ENCODE measurements around the gene KCNH6.

Gene KCNH6

DNA sequence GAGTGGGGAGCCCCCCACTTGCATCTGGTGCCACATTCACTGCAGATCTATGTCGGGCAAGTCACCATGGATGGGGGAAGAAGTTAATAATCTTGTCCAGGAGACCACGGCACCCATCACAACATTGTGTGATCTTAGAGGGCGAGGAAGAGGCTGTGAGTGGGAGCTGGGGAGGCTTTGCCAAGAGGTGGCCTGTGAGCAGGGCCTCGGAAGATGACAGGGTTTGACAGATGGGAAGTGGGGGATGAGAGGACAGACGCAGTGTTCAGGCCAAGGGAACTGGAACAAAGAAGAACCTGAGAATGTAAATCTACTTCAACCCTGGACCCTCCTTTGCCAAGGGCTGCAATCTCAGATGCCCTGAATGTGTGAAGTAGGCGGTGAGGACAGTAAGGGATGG lies 33.9 kb upstream of the KCNH6 start:
- DNase-seq = no peak

DNA sequence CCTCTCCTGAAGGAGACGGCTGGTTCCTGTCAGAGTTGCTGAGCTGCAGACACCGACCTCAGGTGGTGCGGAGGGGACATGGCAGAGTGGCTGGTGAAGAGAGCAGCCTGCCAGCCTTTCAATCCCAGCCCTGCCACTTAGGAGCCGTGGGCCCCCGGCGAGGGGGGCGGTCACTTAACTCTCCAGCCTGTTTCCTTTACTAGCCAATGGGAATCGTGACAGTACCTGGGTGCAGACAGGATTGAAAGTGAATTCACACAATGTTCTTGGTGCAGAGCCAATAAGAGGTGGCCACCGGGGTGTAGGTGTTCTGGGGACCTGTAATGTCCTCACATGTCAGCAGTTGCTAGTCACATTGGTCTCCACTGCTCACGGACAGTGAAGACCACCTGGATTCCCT lies 32.8 kb upstream of the KCNH6 start:
- no peak for DNase-seq

DNA sequence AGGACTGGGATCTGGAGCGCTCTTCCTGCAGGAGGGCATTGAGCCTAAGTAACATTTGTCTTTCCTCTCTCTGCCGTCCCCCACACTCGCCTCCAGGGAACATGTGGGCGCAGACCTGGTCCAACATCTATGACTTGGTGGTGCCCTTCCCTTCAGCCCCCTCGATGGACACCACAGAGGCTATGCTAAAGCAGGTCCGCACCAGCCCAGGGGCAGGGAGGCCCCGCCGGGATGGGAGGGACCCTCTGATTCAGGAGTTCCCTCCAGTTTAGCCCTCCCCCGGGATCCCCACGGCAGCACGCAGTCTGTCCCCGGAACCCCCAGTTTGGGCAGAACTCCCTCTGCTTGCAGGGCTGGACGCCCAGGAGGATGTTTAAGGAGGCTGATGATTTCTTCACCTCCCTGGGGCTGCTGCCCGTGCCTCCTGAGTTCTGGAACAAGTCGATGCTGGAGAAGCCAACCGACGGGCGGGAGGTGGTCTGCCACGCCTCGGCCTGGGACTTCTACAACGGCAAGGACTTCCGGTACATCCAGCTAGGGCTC lies 32.2 kb upstream of the KCNH6 start:
- no peak for DNase-seq

DNA sequence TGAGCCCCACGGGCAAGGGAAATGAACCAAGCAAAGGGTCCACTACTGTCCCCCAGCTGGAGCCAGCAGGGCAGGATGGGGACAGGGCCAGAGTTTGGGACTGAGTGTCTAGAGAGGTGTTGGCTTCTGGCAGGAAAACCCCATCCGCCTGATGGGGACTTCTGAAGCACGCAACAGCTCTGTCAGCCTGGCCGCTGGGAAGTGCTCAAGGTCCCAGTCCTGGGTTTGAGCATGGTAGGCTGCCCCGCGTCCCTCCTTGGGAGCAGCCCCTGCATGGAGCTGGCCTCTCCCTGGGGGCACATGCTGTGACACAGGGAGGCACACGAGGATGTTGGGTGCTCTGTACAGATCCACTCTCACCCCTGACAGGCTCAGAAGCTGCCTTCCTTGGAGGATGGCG lies 31.7 kb upstream of the KCNH6 start:
- DNase-seq = no peak

DNA sequence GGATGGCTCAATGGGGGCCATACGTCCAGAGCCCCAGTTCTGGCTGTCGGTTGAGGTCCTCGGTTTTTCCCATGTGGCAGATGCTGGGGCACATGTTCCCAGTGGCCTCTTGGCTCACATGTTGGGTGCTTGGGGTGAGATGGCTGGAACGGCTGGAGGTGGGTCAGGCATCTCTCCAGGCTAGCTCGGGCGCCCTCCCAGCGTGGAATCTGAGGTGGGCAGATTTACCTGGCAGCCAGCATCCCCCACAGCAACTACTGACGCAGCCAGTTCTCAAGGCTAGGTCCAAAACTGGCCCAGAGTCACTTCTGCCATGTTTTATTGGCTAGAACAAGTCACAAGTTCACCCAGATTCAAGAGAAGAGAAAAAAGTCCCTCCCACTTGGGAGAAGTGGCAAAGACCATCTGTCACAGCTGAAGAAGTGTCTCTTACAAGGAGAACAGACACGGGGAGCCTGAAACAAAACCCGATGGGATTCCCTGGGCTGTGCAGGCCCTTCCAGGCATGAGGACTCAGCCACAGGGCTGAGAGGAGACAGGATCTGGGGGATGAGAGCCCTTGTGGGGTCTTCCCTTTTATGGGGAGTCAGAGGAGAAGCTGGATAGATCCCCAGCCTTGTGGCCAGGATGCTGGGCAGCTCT lies 31.1 kb upstream of the KCNH6 start:
- no peak for DNase-seq

DNA sequence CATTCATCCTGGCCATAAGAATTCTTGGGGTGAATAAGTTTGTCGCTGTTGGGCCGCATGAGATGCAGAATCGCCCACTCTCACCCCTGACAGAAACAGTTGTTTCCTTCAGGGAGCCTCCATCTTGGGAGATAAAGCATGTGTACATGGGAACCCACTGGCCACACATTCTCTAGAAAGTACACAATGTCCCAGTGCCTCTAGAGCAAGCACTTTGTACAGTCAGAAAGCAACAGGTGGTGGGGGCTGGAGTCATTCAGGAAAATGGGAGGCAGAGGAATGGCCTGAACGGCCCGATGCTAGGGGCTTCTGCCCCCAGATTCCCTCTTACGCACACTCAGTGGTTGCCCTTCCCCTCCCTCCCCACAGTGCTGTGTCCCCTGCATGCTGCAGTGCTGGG lies 30.2 kb upstream of the KCNH6 start:
- no peak for DNase-seq

DNA sequence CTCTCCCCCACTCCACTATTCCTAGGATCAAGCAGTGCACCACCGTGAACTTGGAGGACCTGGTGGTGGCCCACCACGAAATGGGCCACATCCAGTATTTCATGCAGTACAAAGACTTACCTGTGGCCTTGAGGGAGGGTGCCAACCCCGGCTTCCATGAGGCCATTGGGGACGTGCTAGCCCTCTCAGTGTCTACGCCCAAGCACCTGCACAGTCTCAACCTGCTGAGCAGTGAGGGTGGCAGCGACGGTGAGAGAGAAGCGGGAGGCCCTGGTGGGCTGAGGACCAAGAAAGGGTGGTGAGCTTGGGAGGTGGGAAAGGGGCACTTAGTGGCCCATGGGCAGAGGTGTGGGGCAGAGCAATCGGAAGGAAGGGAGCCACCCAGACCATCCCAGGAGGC lies 29.7 kb upstream of the KCNH6 start:
- no peak for DNase-seq

DNA sequence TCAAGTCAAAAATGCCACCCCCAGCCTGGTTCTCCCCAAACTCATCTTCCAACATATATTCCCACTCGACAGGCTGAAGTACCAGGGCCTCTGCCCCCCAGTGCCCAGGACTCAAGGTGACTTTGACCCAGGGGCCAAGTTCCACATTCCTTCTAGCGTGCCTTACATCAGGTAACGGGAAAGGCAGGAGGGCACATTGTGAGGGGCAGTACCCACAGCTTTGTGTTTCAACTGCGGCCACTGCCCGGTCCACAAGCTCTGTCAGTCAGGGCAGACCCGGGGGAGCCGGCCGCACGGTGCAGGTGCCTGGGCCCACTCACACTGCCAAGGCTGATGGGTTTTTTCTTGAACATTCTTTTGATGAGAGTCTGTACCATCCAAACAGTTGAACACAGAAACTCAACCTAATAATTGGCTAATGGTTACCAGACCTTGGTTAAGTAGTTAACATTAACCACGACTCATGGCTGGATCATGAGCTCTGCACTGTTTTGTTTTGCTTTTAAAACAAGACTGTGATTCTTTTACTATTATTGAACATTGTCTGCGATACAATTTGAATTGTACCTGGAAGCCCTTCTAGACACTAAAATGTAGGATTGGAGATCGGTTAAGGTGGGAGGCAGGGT lies 28.7 kb upstream of the KCNH6 start:
- no peak for DNase-seq

DNA sequence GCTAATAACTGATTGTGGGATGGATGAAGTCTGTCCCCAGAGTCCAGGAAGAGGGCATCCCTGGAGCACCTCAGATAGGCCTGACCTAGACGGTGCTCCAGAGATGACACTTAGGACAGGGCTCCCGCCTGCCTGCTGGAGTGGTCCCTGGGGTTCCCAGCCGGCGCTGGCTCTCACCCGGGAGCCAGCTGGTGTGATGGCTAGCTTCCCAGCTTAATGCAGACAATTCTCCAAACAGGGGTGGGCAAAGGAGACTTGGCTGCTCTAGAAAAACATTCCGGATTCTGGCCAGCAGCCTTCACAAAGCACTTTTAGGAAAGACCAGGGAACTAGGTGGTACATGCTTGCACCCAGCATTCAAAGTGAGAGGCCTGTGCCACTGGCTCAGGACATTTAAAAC lies 27.7 kb upstream of the KCNH6 start:
- no peak for DNase-seq

DNA sequence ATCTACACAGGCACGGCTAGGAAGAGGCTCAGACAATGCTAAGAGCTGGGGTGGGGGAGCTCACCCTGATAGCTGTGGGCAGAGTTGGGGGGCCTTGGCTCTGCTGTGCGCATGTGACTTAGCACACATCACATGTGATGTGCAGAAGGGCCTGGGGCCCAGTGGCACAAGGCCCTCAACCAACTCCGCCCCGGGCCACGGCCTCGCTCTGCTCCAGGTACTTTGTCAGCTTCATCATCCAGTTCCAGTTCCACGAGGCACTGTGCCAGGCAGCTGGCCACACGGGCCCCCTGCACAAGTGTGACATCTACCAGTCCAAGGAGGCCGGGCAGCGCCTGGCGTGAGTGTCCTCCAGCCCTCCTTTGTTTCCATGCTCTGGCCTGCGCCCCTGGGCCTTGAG lies 27.0 kb upstream of the KCNH6 start:
- no peak for DNase-seq

DNA sequence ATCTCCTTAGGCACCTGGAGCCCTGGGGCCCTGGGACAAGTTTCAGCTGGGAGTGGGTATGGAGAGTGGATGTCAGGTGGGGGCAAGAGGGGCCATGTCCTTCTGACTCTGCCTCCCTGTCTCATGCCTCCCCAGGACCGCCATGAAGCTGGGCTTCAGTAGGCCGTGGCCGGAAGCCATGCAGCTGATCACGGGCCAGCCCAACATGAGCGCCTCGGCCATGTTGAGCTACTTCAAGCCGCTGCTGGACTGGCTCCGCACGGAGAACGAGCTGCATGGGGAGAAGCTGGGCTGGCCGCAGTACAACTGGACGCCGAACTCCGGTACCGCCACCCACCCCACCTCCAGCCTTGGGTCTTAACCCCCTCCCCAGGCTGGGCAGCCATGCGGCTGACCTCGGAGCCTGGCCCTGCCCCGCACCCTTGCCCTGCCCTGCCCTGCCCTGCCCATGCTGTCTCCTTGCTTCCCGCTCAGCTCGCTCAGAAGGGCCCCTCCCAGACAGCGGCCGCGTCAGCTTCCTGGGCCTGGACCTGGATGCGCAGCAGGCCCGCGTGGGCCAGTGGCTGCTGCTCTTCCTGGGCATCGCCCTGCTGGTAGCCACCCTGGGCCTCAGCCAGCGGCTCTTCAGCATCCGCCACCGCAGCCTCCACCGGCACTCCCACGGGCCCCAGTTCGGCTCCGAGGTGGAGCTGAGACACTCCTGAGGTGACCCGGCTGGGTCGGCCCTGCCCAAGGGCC lies 26.3 kb upstream of the KCNH6 start:
- DNase-seq = no peak

DNA sequence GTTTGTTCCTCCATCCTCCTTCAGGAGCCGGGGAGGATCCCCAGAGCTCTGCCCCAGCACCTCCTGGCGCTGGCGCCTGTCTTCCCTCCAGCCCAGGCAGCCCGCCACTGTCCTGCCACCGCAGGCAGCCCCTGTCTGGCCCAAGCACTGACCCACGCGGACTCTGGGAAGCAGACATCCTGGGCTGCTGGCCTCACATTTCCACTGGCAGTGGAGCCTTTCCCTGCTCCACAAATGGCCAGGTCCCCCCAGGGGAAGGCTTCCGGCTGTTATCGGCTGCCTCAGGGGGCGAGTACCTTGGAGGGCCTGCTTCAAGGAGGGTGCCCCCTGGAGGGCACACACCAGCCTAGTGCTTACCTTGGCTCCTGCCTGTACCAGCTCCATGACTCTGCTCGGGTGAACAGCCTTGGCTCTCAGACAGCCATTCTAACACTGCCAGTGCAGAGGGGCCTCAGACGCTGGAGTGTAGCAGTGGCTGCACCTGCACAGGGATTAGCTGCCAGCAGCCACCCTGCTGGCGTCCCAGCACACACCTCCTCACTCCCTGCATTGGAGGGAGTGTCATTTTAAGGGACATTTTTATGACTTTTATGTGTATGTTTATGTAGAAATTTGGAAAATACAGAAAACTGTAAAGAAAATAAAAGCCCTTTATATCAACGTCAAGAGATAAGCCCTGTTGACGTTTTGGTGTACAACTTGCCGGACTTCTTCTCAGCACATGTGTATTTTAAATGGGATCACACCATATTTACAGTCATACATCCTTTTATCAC lies 25.3 kb upstream of the KCNH6 start:
- DNase-seq = no peak

DNA sequence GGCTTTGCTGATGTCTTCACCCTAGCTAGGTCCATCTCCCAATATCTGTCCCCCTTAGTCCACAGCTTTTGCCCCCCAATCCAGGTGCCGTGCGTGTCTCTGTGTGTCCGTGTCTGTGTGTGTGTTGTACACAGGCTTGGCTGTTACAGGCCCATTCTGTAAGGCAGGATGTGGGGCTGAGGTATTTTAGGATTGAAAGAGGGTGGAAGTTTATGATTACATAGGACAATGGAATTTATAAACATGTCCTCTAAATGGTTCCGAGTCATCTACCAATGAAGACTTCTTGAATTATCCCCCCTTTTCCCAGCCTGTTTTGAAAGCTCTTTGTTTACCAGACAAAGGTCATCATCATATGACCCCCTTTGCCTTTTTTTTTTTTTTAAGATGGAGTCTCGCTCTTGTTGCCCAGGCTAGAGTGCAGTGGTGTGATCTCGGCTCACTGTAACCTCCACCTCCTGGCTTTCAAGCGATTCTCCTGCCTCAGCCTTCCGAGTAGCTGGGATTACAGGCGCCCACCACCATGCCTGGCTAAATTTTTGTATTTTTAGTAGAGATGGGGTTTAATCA lies 24.4 kb upstream of the KCNH6 start:
- DNase-seq = no peak

DNA sequence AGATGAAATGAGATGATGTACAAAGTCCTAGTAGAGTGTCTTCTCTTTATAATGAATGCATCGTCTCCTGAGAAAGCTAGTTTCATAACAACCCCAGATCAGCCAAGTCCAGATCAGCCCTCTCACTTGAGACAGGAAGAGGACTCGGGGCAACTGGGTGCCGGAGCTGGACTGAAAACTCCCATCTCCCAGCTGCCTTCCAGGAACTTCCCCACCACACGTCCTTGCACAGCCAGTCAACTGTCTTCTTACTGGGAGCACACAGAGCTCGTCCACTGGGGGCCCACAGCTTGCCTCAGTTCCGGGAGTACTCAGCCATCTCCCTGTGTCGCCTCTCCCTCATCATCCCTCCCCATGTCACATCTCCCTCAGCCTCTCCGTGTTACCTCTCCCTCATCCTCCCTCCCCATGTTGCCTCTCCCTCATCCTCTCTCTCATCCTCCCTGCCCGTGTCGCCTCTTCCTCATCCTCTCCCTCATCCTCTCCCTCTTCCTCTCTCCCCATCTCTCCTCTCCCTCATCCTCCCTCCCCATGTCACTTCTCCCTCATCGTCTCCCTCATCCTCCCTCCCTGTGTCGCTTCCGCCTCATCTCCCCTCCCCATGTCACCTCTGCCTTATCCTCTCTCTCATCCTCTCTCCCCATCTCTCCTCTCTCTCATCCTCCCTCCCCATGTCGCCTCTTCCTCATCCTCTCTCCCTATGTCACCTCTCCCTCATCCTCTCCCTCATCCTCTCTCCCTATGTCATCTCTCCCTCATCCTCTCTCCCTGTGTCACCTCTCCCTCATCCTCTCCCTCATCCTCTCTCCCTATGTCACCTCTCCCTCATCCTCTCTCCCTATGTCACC lies 22.4 kb upstream of the KCNH6 start:
- no peak for DNase-seq

DNA sequence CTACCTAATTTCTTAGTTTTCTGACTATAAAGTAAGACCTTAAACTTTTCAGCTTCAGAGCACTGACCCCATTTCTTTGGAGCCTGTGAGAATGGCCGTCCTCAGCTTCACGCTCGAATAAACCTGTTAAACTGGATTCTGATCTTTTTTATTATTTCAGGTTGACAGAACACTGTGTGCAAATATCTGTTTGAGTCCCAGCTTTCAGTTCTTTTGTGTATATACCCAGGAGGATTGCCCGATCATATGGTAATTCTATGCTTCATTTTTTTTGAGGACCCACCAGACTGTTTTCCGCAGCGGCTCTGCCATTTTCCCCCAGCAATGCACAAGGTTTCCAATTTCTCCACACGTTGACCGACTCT lies 19.8 kb upstream of the KCNH6 start:
- DNase-seq = no peak

DNA sequence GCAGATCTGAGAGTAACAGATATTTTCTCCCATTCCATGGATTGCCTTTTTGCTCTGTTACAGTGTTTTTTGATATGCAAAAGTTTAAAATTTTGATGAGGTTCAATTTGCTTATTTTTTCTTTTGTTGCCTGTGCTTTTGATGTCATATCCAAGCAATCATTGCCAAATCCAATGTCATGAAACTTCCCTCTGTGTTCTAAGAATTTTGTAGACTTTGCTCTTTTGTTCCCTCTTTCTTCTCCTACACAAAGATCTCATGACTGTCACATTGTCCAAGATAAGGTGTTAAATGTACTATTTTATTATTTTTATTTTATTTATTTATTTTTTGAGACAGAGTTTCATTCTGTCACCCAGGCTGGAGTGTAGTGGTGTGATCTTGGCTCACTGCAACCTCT lies 18.9 kb upstream of the KCNH6 start:
- no peak for DNase-seq

DNA sequence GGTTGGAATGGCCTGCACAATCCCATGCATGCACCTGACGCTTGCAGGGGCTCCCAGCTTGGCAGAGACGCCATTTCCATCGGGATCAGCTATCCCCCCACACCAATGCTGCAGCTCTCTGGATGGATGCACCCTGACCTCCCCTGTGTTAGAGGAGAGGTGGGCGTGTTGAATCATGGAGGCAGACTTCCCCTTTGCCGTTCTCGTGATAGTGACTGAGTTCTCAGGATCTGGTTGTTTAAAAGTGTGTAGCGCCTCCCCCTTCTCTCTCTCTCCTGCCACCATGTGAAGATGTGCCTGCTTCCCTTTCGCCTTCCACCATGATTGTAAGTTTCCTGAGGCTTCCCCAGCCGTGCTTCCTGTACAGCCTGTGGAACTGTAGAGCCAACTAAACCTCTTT lies 17.8 kb upstream of the KCNH6 start:
- DNase-seq = no peak

DNA sequence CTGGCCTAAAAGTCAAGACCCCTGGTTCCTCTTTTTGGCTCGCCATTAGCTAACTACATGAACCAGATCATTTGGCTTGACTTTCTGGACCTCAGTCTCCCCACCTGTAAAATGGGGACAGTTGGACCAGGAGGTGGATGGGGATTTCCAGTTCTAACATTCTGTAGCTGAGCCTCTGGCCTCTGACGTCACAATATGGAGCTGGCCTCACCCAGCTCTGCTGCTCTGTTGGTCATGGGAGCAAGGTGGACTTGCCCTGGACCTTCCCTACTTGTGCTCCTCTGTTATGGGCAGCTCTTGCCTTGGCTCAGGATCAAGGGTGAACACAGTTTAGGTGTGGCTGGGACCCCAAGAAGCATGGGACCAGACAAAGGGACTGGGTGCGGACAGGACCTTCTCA lies 16.5 kb upstream of the KCNH6 start:
- DNase-seq = no peak

DNA sequence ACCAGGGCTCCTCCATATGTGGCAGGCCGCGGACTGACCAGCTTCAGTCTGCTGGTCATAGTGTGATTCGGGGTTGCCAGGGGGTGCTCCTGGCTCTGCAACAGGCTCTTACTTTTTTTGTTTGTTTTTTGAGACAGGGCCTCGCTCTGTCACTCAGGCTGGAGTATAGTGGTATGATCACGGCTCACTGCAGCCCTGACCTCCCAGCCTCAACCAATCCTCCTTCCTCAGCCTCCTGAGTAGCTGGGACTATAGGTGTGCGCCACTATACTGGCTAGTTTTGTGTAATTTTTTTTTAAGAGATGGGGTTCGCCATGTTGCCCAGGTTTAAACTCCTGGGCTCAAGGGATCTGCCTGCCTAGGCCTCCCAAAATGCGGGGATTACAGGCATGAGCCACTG lies 11.8 kb upstream of the KCNH6 start:
- no peak for DNase-seq

DNA sequence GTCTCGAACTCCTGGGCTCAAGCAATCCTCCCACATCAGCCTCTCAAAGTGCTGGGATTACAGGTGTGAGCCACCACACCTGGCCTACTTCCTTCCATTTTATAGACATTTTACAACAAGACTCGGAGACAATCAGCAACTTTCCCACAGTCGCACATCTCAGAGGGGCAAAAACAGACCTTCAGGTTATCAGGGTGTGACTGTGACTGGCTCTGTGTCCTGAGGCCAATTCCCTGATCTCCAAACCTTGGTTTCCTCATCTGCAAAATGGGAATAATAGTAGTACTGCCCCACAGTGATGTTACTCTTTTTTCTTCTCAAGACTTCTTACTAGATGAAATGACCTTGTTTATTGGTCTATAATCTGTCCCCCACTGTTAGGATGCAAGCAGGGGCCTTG lies 10.8 kb upstream of the KCNH6 start:
- no peak for DNase-seq

DNA sequence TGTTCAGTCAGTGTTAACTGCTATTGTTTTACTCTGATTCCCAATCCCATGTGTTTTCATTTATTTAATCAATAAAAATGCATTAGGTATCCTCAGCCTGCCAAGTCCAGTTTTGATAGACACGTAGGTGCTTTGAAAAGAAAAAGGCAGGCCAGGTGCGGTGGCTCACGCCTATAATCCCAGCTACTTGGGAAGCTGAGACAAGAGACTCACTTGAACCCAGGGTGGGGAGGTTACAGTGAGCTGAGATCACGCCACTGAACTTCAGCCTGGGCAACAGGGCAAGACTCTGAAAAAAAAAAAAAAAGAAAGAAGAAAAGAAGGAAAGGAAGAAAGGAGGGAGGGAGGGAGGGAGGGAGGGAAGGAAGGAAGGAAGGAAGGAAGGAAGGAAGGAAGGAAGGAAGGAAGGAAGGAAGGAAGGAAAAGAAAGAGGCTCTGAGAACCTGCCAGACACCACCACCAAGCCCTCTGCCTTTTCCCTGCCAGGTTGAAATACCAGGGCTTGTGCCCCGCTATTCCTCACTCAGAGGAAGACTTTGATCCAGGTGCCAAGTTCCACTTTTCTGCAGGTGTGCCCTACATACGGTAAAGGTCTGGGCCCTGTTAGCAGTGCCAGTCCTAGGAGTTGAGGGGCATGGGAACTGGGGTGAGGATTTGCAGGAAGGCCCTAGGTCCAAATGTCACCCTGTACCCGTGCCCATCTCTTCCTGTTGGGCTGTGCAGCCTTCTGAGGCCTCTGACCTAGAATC lies 10.1 kb upstream of the KCNH6 start:
- no peak for DNase-seq

All from cerebellar nuclear complex (tissue), 1 donor.